OCI-LY7 (cell line): ENCODE results near the gene CORO2B. TPM values are rescaled to one million over a fixed set of nuclear protein-coding genes. Genes with fewer than 3 reads are reported as not detected.

ENCODE experiments used
- BruUV-seq: library from RNA; stranded (reverse); fragments of 400-500 nt; replicated peaks from 2 replicates; lab custom pipeline; 2021; lab: Mats Ljungman, UMichigan
- CTCF ChIA-PET: fragments of 300-600 bp; sonication (Branson Sonifier 250); formaldehyde crosslinking; loops from one replicate; lab custom pipeline; 2022; ENCODE audit warnings: antibody characterized with exemption; ENCODE audit not compliant: unreplicated experiment; lab: Charles Lee
- POLR2A ChIA-PET: fragments of 300-600 bp; sonication (Branson Sonifier 250); formaldehyde crosslinking; loops from one replicate; lab custom pipeline; 2022; ENCODE audit warnings: antibody characterized with exemption; lab: Charles Lee
- DNase-seq: peaks from one replicate; pipeline ENCODE4 v3.0.0-alpha.2; 2015; ENCODE audit warnings: low spot score
- H2AFZ ChIP-seq: fragments of 200-600 bp; sonication (generic), shearing (Covaris generic); 2 replicates; pipeline ENCODE4 v1.6.1; 2014; ENCODE audit warnings: mild to moderate bottlenecking, antibody characterized with exemption, low read length, moderate library complexity
- H3K27ac ChIP-seq: fragments of 200-600 bp; sonication (generic); 2 replicates; pipeline ENCODE4 v1.5.1; 2014; ENCODE audit warnings: mixed run types, low read depth, mild to moderate bottlenecking, moderate library complexity, low read length, inconsistent platforms; ENCODE audit not compliant: poor library complexity, severe bottlenecking
- H3K36me3 ChIP-seq: fragments of 200-600 bp; sonication (generic); 2 replicates; pipeline ENCODE4 v1.6.1; 2014; ENCODE audit warnings: mild to moderate bottlenecking, antibody characterized with exemption, low read length, moderate library complexity, mixed read lengths; ENCODE audit not compliant: insufficient read depth
- H3K4me1 ChIP-seq: fragments of 200-600 bp; sonication (generic); 2 replicates; pipeline ENCODE4 v1.5.1; 2014; ENCODE audit warnings: mild to moderate bottlenecking, low read length; ENCODE audit not compliant: insufficient read depth, poor library complexity, severe bottlenecking
- H3K4me2 ChIP-seq: fragments of 200-600 bp; sonication (generic); 2 replicates; pipeline ENCODE4 v1.6.1; 2014; ENCODE audit warnings: mild to moderate bottlenecking, low read length
- H3K4me3 ChIP-seq: fragments of 200-600 bp; sonication (generic); 2 replicates; pipeline ENCODE4 v1.5.1; 2014; ENCODE audit warnings: mild to moderate bottlenecking, low read depth, low read length; ENCODE audit not compliant: poor library complexity, severe bottlenecking
- H3K79me2 ChIP-seq: fragments of 200-600 bp; sonication (generic); 2 replicates; pipeline ENCODE4 v1.6.1; 2016; ENCODE audit warnings: low read depth, mild to moderate bottlenecking, low read length, moderate library complexity, mixed read lengths; ENCODE audit not compliant: insufficient read depth
- H3K9me2 ChIP-seq: fragments of 200-600 bp; sonication (generic); 2 replicates; pipeline ENCODE4 v1.6.1; 2016; ENCODE audit warnings: mild to moderate bottlenecking, low read length, mixed read lengths; ENCODE audit not compliant: insufficient read depth
- H3K9me3 ChIP-seq: fragments of 200-600 bp; sonication (generic); 2 replicates; pipeline ENCODE4 v1.6.1; 2014; ENCODE audit warnings: mild to moderate bottlenecking, mixed run types, low read length, mixed read lengths
- H4K20me1 ChIP-seq: fragments of 200-600 bp; sonication (generic); 2 replicates; pipeline ENCODE4 v1.6.1; 2014; ENCODE audit warnings: mild to moderate bottlenecking, antibody characterized with exemption, low read length, moderate library complexity, mixed read lengths; ENCODE audit not compliant: insufficient read depth
- EZH2phosphoT487 ChIP-seq: fragments of 200-600 bp; sonication (generic); IDR thresholded peaks from 2 replicates; pipeline ENCODE4 v1.6.1; 2018; ENCODE audit warnings: low read depth, borderline replicate concordance, mild to moderate bottlenecking, mixed run types, antibody characterized with exemption, low read length, moderate library complexity, mixed read lengths
- intact Hi-C: fragments of 100-400 bp; cut with micrococcal nuclease; formaldehyde crosslinking; loops from one replicate; pipeline ENCODE4 v1.10.0; 2022; ENCODE audit not compliant: unreplicated experiment
- total RNA-seq, 2 experiments: library from RNA; depleted of rRNA in 1 of 2; stranded (reverse); fragments of >200 nt in 1 of 2; shearing (Covaris generic) in 1 of 2; gene quantifications; 2 replicates each; pipeline ENCODE4 v1.2.3, GENCODE V29; 2014 to 2022
- TF ChIP-seq, protein P1 (sequence below): fragments of 200-600 bp; sonication (generic); conservative IDR thresholded peaks from 2 replicates; pipeline ENCODE4 v1.5.1; 2014; ENCODE audit warnings: mild to moderate bottlenecking, antibody characterized with exemption, low read length, moderate library complexity, mixed read lengths

The CORO2B gene
- total RNA-seq, 2 experiments from 2014 or later: 7.4 to 12.5 TPM

GRCh38 chr15:68700455-68701123 is 121.8 kb downstream of the CORO2B start:
- H4K20me1 ChIP-seq: no peaks in the 10 kb centered on the region
- peaks cover 2% of the 10 kb centered on the region; the same call in 1 of the 2 replicates for H3K36me3 ChIP-seq
- H3K4me1 ChIP-seq: no peaks in the 10 kb centered on the region
- no peak overlapping the region for H3K27ac ChIP-seq
- TF ChIP-seq EZH2phosphoT487: no peak
- TF ChIP-seq, protein P1, sequence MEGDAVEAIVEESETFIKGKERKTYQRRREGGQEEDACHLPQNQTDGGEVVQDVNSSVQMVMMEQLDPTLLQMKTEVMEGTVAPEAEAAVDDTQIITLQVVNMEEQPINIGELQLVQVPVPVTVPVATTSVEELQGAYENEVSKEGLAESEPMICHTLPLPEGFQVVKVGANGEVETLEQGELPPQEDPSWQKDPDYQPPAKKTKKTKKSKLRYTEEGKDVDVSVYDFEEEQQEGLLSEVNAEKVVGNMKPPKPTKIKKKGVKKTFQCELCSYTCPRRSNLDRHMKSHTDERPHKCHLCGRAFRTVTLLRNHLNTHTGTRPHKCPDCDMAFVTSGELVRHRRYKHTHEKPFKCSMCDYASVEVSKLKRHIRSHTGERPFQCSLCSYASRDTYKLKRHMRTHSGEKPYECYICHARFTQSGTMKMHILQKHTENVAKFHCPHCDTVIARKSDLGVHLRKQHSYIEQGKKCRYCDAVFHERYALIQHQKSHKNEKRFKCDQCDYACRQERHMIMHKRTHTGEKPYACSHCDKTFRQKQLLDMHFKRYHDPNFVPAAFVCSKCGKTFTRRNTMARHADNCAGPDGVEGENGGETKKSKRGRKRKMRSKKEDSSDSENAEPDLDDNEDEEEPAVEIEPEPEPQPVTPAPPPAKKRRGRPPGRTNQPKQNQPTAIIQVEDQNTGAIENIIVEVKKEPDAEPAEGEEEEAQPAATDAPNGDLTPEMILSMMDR: no peak
- BruUV-seq: no TSS peak
- intact Hi-C loops: no loop called here
- no peaks in the 10 kb centered on the region for H3K79me2 ChIP-seq
- H3K9me3 ChIP-seq: no peaks in the 10 kb centered on the region
- H3K4me2 ChIP-seq: no peak overlapping the region
- CTCF ChIA-PET: no interaction called here
- no peak overlapping the region for H2AFZ ChIP-seq
- POLR2A ChIA-PET: no interaction called here
- no peak for DNase-seq
- H3K9me2 ChIP-seq: no peaks in the 10 kb centered on the region
- no peak overlapping the region for H3K4me3 ChIP-seq

- Histone ChIP-seq H3K4me2 (no peak overlapping the region), H3K4me3 (no peak overlapping the region), H3K9me2 (no peaks in the 10 kb centered on the region), H3K9me3 (no peaks in the 10 kb centered on the region), H2AFZ (no peak overlapping the region), H3K4me1 (no peaks in the 10 kb centered on the region), H4K20me1 (no peaks in the 10 kb centered on the region), H3K79me2 (no peaks in the 10 kb centered on the region), H3K36me3 (no peaks in the 10 kb centered on the region), H3K27ac (no peak overlapping the region)
- TF ChIP-seq EZH2phosphoT487: no peak
- TF ChIP-seq, protein P1: no peak
- ChIA-PET CTCF (no interaction called here), POLR2A (no interaction called here)
- no peak for DNase-seq
- no TSS peak for BruUV-seq
- intact Hi-C loops: no loop called here
Measured at GRCh38 chr15:68701886-68702285, 123.1 kb downstream of the CORO2B start.

GRCh38 chr15:68704496-68705021 is 125.8 kb downstream of the CORO2B start:
- ChIA-PET CTCF (no interaction called here), POLR2A (interaction anchor here (1.6 kb wide), 1 partner anchor 13 kb away, joined by 6 read pairs; no protein-coding TSS in a partner anchor)
- H3K9me2 ChIP-seq: no peaks in the 10 kb centered on the region
- no peaks in the 10 kb centered on the region for H3K79me2 ChIP-seq
- no peak overlapping the region for H3K27ac ChIP-seq
- no TSS peak for BruUV-seq
- H3K9me3 ChIP-seq: no peaks in the 10 kb centered on the region
- DNase-seq: no peak
- TF ChIP-seq, protein P1: no peak
- no peak for TF ChIP-seq EZH2phosphoT487
- H2AFZ ChIP-seq: no peak overlapping the region
- H3K4me1 ChIP-seq: no peaks in the 10 kb centered on the region
- H3K4me2 ChIP-seq: no peak overlapping the region
- no peak overlapping the region for H3K4me3 ChIP-seq
- H3K36me3 ChIP-seq: no peaks in the 10 kb centered on the region
- no peaks in the 10 kb centered on the region for H4K20me1 ChIP-seq
- intact Hi-C loops: no loop called here
